B cell (primary cell): ENCODE results near the gene FCRL6. TPM values are rescaled to one million over a fixed set of nuclear protein-coding genes. Genes with fewer than 3 reads are reported as not detected.

Source experiments
- ATAC-seq: fragments of 200-7000 bp; cut with Tn5 transposase; one replicate; pipeline ENCODE4 v1.10.0; 2021; ENCODE audit warnings: low read depth, mild to moderate bottlenecking, moderate number of reproducible peaks, moderate library complexity
- CTCF ChIA-PET: fragments of 350-600 bp; sonication (Branson Sonifier 250); formaldehyde crosslinking; loops from one replicate; lab custom pipeline; 2021; ENCODE audit warnings: antibody characterized with exemption, inconsistent platforms; lab: Charles Lee
- POLR2A ChIA-PET: fragments of 350-600 bp; sonication (Branson Sonifier 250); formaldehyde crosslinking; loops from one replicate; lab custom pipeline; 2021; ENCODE audit warnings: antibody characterized with exemption; lab: Charles Lee
- DNase-seq: peaks from one replicate; pipeline ENCODE4 v3.0.0; 2013
- H2AFZ ChIP-seq: 2 replicates; pipeline ENCODE4 v1.6.1; 2012; ENCODE audit warnings: mild to moderate bottlenecking, low read depth, low read length; ENCODE audit not compliant: insufficient read depth, poor library complexity, severe bottlenecking
- H3K27ac ChIP-seq, 2 donors: 1 replicate in 1 of 2; 2 replicates in 1 of 2; pipeline ENCODE4 v1.5.1; 2012 to 2013; ENCODE audit warnings: low read length in 2 of 2, mild to moderate bottlenecking in 2 of 2, moderate library complexity in 1 of 2
- H3K27me3 ChIP-seq, 4 experiments: fragments of 200-600 bp in 1 of 4; sonication (generic) in 1 of 4; replicated peaks in 1 of 4; 1 replicate in 2 of 4; 2 replicates in 2 of 4; pipeline versions ENCODE4 v1.6.1 to v1.7.0; 2013 to 2016; ENCODE audit warnings: low read length in 3 of 4, mild to moderate bottlenecking in 2 of 4, mixed read lengths in 1 of 4, moderate library complexity in 1 of 4; ENCODE audit not compliant: insufficient read depth in 4 of 4, control insufficient read depth in 3 of 4; ENCODE audit errors: control extremely low read depth in 1 of 4
- H3K36me3 ChIP-seq, 2 experiments: replicated peaks in 1 of 2; 1 replicate in 1 of 2; 2 replicates in 1 of 2; pipeline versions ENCODE4 v1.6.1 to v1.7.1; 2013; ENCODE audit warnings: low read length in 1 of 2; ENCODE audit not compliant: insufficient read depth in 2 of 2, control insufficient read depth in 1 of 2; ENCODE audit errors: control extremely low read depth in 1 of 2, extremely low read depth in 1 of 2
- H3K4me1 ChIP-seq, 2 donors: fragments of 200-600 bp in 1 of 2; sonication (generic) in 1 of 2; 1 replicate in 1 of 2; 2 replicates in 1 of 2; pipeline versions ENCODE4 v1.5.1 to v1.6.1; 2013 to 2017; ENCODE audit warnings: low read length in 2 of 2; ENCODE audit not compliant: control insufficient read depth in 2 of 2, insufficient read depth in 2 of 2
- H3K4me2 ChIP-seq: replicated peaks from 2 replicates; pipeline ENCODE3; 2012; ENCODE audit warnings: mild to moderate bottlenecking, low read depth, low read length; ENCODE audit not compliant: poor library complexity, severe bottlenecking
- H3K4me3 ChIP-seq, 5 experiments: fragments of 200-600 bp in 1 of 5; sonication (generic) in 1 of 5; 1 replicate in 3 of 5; 2 replicates in 2 of 5; pipeline versions ENCODE4 v1.5.1 to v1.7.0; 2011 to 2016; ENCODE audit warnings: low read length in 4 of 5, mild to moderate bottlenecking in 4 of 5, low read depth in 2 of 5, control low read depth in 1 of 5, moderate library complexity in 1 of 5; ENCODE audit not compliant: insufficient read depth in 1 of 5; ENCODE audit errors: control extremely low read depth in 1 of 5, extremely low read depth in 1 of 5
- H3K79me2 ChIP-seq: fragments of 200-600 bp; sonication (generic); one replicate; pipeline ENCODE4 v1.6.0; 2016; ENCODE audit warnings: low read length; ENCODE audit not compliant: control insufficient read depth, insufficient read depth
- H3K9ac ChIP-seq: fragments of 200-600 bp; sonication (generic); 2 replicates; pipeline ENCODE4 v1.6.1; 2017; ENCODE audit warnings: mild to moderate bottlenecking, low read length, moderate library complexity
- H3K9me3 ChIP-seq, 3 donors: one replicate each; pipeline versions ENCODE4 v1.6.1 to v1.7.1; 2013; ENCODE audit warnings: low read length in 2 of 3; ENCODE audit not compliant: control insufficient read depth in 2 of 3, insufficient read depth in 1 of 3; ENCODE audit errors: control extremely low read depth in 1 of 3
- H4K20me1 ChIP-seq: 2 replicates; pipeline ENCODE4 v1.6.0; 2012; ENCODE audit warnings: mild to moderate bottlenecking, low read length; ENCODE audit not compliant: insufficient read depth, control insufficient read depth, poor library complexity, severe bottlenecking
- H3K27ac Mint-ChIP-seq: one replicate; pipeline ENCODE4 v1.8.0; 2021; ENCODE audit warnings: mixed read lengths
- H3K27me3 Mint-ChIP-seq: one replicate; pipeline ENCODE4 v1.8.0; 2021; ENCODE audit warnings: mixed read lengths
- H3K4me1 Mint-ChIP-seq: one replicate; pipeline ENCODE4 v1.8.0; 2021; ENCODE audit warnings: mixed read lengths
- H3K4me3 Mint-ChIP-seq: one replicate; pipeline ENCODE4 v1.8.0; 2021; ENCODE audit warnings: mixed read lengths
- H3K9me3 Mint-ChIP-seq: one replicate; pipeline ENCODE4 v1.8.0; 2022; ENCODE audit warnings: mixed read lengths; ENCODE audit not compliant: insufficient read depth
- CTCF ChIP-seq: fragments of 200-600 bp; IDR thresholded peaks from one replicate; pipeline ENCODE4 v1.8.0; 2022; ENCODE audit warnings: antibody characterized with exemption, mild to moderate bottlenecking
- EZH2 ChIP-seq: IDR thresholded peaks from 2 replicates; pipeline ENCODE4 v1.6.1; 2012; ENCODE audit warnings: borderline replicate concordance, low read depth, mild to moderate bottlenecking, moderate library complexity, low read length; ENCODE audit not compliant: insufficient read depth, poor library complexity, severe bottlenecking
- WGBS: methylation state at CpG from one replicate; pipeline ENCODE4 v1.1.5; 2013; ENCODE audit warnings: missing lambda C conversion rate; ENCODE audit not compliant: insufficient coverage; 5-methylcytosine and 5-hydroxymethylcytosine counted together
- intact Hi-C: fragments of 100-400 bp; cut with micrococcal nuclease; formaldehyde crosslinking; loops from one replicate; pipeline ENCODE4 v1.10.0; 2022
- polyA plus RNA-seq: library from polyadenylated mRNA; depleted of rRNA; stranded (reverse); fragments of >200 nt; gene quantifications from 2 replicates; pipeline ENCODE4 v1.2.3, GENCODE V29; 2012
- total RNA-seq, 2 donors: library from RNA; stranded (reverse); fragments of 120-200 nt in 1 of 2; gene quantifications; 1 replicate in 1 of 2; 2 replicates in 1 of 2; pipeline versions ENCODE4 v1.2.3 to v1.2.4, GENCODE V29; 2013 to 2022

FCRL6 gene
- total and polyA plus RNA-seq, 2 donors (not counting 1 experiment from before 2014, with no cell fraction given), result 0.81 TPM; not detected in 1

DNA sequence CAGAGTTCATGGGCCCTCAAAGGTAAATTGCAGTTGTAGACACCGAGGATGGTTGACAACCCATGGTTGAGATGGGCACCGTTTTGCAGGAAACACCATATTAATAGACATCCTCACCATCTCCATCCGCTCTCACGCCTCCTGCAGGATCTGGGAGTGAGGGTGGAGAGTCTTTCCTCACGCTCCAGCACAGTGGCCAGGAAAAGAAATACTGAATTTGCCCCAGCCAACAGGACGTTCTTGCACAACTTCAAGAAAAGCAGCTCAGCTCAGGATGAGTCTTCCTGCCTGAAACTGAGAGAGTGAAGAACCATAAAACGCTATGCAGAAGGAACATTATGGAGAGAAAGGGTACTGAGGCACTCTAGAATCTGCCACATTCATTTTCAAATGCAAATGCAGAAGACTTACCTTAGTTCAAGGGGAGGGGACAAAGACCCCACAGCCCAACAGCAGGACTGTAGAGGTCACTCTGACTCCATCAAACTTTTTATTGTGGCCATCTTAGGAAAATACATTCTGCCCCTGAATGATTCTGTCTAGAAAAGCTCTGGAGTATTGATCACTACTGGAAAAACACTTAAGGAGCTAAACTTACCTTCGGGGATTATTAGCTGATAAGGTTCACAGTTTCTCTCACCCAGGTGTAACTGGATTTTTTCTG is 33.8 kb downstream of the FCRL6 start:
- peak; percentile 31 for DNase-seq
- H4K20me1 ChIP-seq, result no peaks in the 10 kb centered on the region
- H3K4me1 ChIP-seq, result no peaks in the 10 kb centered on the region
- no peak overlapping the region for H3K27ac ChIP-seq
- ChIA-PET CTCF (interaction anchor here (1.0 to 1.6 kb wide), 4 partner anchors 55 to 171 kb away, joined by 3 to 14 read pairs (median 8); partner anchors contain the start of gene IGSF9), POLR2A (interaction anchor here (0.6 kb wide), 1 partner anchor 242 kb away, joined by 7 read pairs; no protein-coding TSS in a partner anchor)
- H2AFZ ChIP-seq, result no peak overlapping the region
- Mint-ChIP-seq H3K27ac (no peak overlapping the region), H3K4me1 (peaks cover 4% of the 10 kb centered on the region), H3K4me3 (no peak overlapping the region), H3K9me3 (no peaks in the 10 kb centered on the region), H3K27me3 (no peaks in the 10 kb centered on the region)
- H3K27me3 ChIP-seq, result peaks cover 0 to 2% (median 0%) of the 10 kb centered on the region in 4 experiments
- no peak overlapping the region for H3K9ac ChIP-seq
- no peak overlapping the region for H3K4me2 ChIP-seq
- H3K9me3 ChIP-seq, result no peaks in the 10 kb centered on the region
- no peaks in the 10 kb centered on the region for H3K79me2 ChIP-seq
- H3K4me3 ChIP-seq, result no peak overlapping the region
- ATAC-seq, result no peak
- WGBS, result 100% methylated on average over 4 of the region's 8 CpGs
- H3K36me3 ChIP-seq, result no peaks in the 10 kb centered on the region
- intact Hi-C loops, result no loop called here
- TF ChIP-seq EZH2 (no peak), CTCF (no peak)

GRCh38 chr1:159838715-159839114 is 36.6 kb downstream of the FCRL6 start:
- H3K27ac Mint-ChIP-seq, result no peak overlapping the region
- no peak overlapping the region for H2AFZ ChIP-seq

More at GRCh38 chr1:159838715-159839114, 36.6 kb downstream of the FCRL6 start:
- ChIA-PET CTCF (no interaction called here), POLR2A (no interaction called here)
- Mint-ChIP-seq H3K4me1 (peaks cover 4% of the 10 kb centered on the region), H3K4me3 (no peak overlapping the region), H3K9me3 (no peaks in the 10 kb centered on the region), H3K27me3 (peaks cover 6% of the 10 kb centered on the region)
- no peaks in the 10 kb centered on the region for H3K9me3 ChIP-seq
- TF ChIP-seq EZH2 (no peak), CTCF (no peak)
- H3K4me2 ChIP-seq, result no peak overlapping the region
- WGBS, result no CpG with 5 or more reads among the region's 1 CpG
- H3K27me3 ChIP-seq, result peaks cover 0 to 2% (median under 1%) of the 10 kb centered on the region in 4 experiments
- H4K20me1 ChIP-seq, result no peaks in the 10 kb centered on the region
- H3K4me1 ChIP-seq, result no peaks in the 10 kb centered on the region
- DNase-seq (no peak), ATAC-seq (no peak)
- intact Hi-C loops, result no loop called here
- no peak overlapping the region for H3K9ac ChIP-seq
- H3K36me3 ChIP-seq, result no peaks in the 10 kb centered on the region
- no peaks in the 10 kb centered on the region for H3K79me2 ChIP-seq
- H3K27ac ChIP-seq, result no peak overlapping the region
- no peak overlapping the region for H3K4me3 ChIP-seq
